Activated naive CD8-positive, alpha-beta T cell treated with anti-CD3 and anti-CD28 coated beads, Interleukin-2, amount 50 U/mL, for 24 hours (primary cell): ENCODE data around the gene DPEP2NB.

Source experiments
- ATAC-seq: fragments of 150-1000 bp; cut with Tn5 transposase; one replicate; pipeline ENCODE4 v1.10.0; 2021
- DNase-seq: peaks from one replicate; pipeline ENCODE4 v3.0.0; 2021
- H3K27ac Mint-ChIP-seq: one replicate; pipeline ENCODE4 v1.8.0; 2021; ENCODE audit warnings: mild to moderate bottlenecking, mixed read lengths
- H3K27me3 Mint-ChIP-seq: one replicate; pipeline ENCODE4 v1.8.0; 2021; ENCODE audit warnings: mixed read lengths
- H3K36me3 Mint-ChIP-seq: one replicate; pipeline ENCODE4 v1.8.0; 2021; ENCODE audit warnings: low read depth, mixed read lengths
- H3K4me1 Mint-ChIP-seq: one replicate; pipeline ENCODE4 v1.8.0; 2021; ENCODE audit warnings: mixed read lengths
- H3K4me3 Mint-ChIP-seq: one replicate; pipeline ENCODE4 v1.8.0; 2021; ENCODE audit warnings: mild to moderate bottlenecking, moderate library complexity, mixed read lengths
- H3K9me3 Mint-ChIP-seq: one replicate; pipeline ENCODE4 v1.8.0; 2021; ENCODE audit warnings: mixed read lengths

The DPEP2NB gene

GRCh38 chr16:67965668-67966548 lies 49.8 kb downstream of the DPEP2NB start:
- Mint-ChIP-seq H3K9me3 (no peaks in the 10 kb centered on the region), H3K4me1 (peaks cover 20% of the 10 kb centered on the region), H3K36me3 (peaks cover 8% of the 10 kb centered on the region), H3K27ac (no peak overlapping the region), H3K4me3 (no peak overlapping the region), H3K27me3 (no peaks in the 10 kb centered on the region)
- DNase-seq, result no peak
- no peak for ATAC-seq

- no peak for ATAC-seq
- H3K4me1 Mint-ChIP-seq, result peaks cover 18% of the 10 kb centered on the region
- H3K27ac Mint-ChIP-seq, result no peak overlapping the region
- no peaks in the 10 kb centered on the region for H3K27me3 Mint-ChIP-seq
- no peak for DNase-seq
- H3K9me3 Mint-ChIP-seq, result no peaks in the 10 kb centered on the region
- H3K4me3 Mint-ChIP-seq, result no peak overlapping the region
- peaks cover 9% of the 10 kb centered on the region for H3K36me3 Mint-ChIP-seq
Observed at GRCh38 chr16:67964477-67965131, 51.1 kb downstream of the DPEP2NB start.

- no peak overlapping the region for H3K4me3 Mint-ChIP-seq
- no peaks in the 10 kb centered on the region for H3K9me3 Mint-ChIP-seq
- ATAC-seq (no peak), DNase-seq (no peak)
- H3K4me1 Mint-ChIP-seq, result peaks cover 13% of the 10 kb centered on the region
- H3K27me3 Mint-ChIP-seq, result no peaks in the 10 kb centered on the region
- H3K27ac Mint-ChIP-seq, result no peak overlapping the region
- H3K36me3 Mint-ChIP-seq, result peaks cover 9% of the 10 kb centered on the region
Observed at GRCh38 chr16:67963662-67964321, 51.9 kb downstream of the DPEP2NB start.
